PC-3 (cell line): Measurements from ENCODE around the gene UBE3D. TPM values are rescaled to one million over a fixed set of nuclear protein-coding genes. Genes with fewer than 3 reads are reported as not detected.

Experiments used
- ATAC-seq: fragments of 200-7000 bp; cut with Tn5 transposase; 2 replicates; pipeline ENCODE4 v1.9.1; 2020; ENCODE audit warnings: mild to moderate bottlenecking, moderate library complexity
- BruUV-seq: library from RNA; stranded (reverse); fragments of 400-500 nt; replicated peaks from 2 replicates; lab custom pipeline; 2021; lab: Mats Ljungman, UMichigan
- CTCF ChIA-PET: fragments of 300-600 bp; sonication (Branson Sonifier 250); formaldehyde crosslinking; loops from one replicate; lab custom pipeline; 2022; ENCODE audit warnings: antibody characterized with exemption; lab: Charles Lee
- POLR2A ChIA-PET: fragments of 300-600 bp; sonication (Branson Sonifier 250); formaldehyde crosslinking; loops from one replicate; lab custom pipeline; 2022; ENCODE audit warnings: antibody characterized with exemption; ENCODE audit not compliant: unreplicated experiment; lab: Charles Lee
- DNase-seq: peaks from one replicate; pipeline ENCODE4 v3.0.0-alpha.2; 2015
- H2AFZ ChIP-seq: fragments of 300-600 bp; sonication (generic); 2 replicates; pipeline ENCODE4 v1.6.0; 2016; ENCODE audit warnings: antibody characterized with exemption, low read length
- H3F3A ChIP-seq: fragments of 300-600 bp; sonication (generic); one replicate; pipeline ENCODE4 v1.6.0; 2017; ENCODE audit warnings: antibody characterized with exemption, low read length, control low read depth, mild to moderate bottlenecking; ENCODE audit not compliant: unreplicated experiment
- H3K27ac ChIP-seq: fragments of 300-600 bp; sonication (generic); 2 replicates; pipeline ENCODE4 v1.5.1; 2016; ENCODE audit warnings: mild to moderate bottlenecking, low read length
- H3K27me3 ChIP-seq: fragments of 300-600 bp; sonication (generic); 2 replicates; pipeline ENCODE4 v1.6.1; 2016; ENCODE audit warnings: low read length, mixed read lengths
- H3K36me3 ChIP-seq: fragments of 300-600 bp; sonication (generic); 2 replicates; pipeline ENCODE4 v1.6.1; 2016; ENCODE audit warnings: low read depth, mixed run types, low read length, mixed read lengths
- H3K4me1 ChIP-seq: fragments of 300-600 bp; sonication (generic); 2 replicates; pipeline ENCODE4 v1.5.1; 2016; ENCODE audit warnings: low read length; ENCODE audit not compliant: insufficient read depth
- H3K4me2 ChIP-seq: fragments of 300-600 bp; sonication (generic); 2 replicates; pipeline ENCODE4 v1.6.0; 2016; ENCODE audit warnings: low read length
- H3K4me3 ChIP-seq: fragments of 300-600 bp; sonication (generic); 2 replicates; pipeline ENCODE4 v1.5.1; 2016; ENCODE audit warnings: mild to moderate bottlenecking, low read length, mixed read lengths
- H3K79me2 ChIP-seq: fragments of 300-600 bp; sonication (generic); 2 replicates; pipeline ENCODE4 v1.6.1; 2017; ENCODE audit warnings: low read length, mixed read lengths
- H3K9ac ChIP-seq: fragments of 300-600 bp; sonication (generic); 2 replicates; pipeline ENCODE4 v1.6.0; 2016; ENCODE audit warnings: mild to moderate bottlenecking, low read length
- H3K9me2 ChIP-seq: fragments of 300-600 bp; sonication (generic); replicated peaks from 2 replicates; pipeline ENCODE4 v1.6.1; 2016; ENCODE audit warnings: mixed run types, low read length, mixed read lengths
- H3K9me3 ChIP-seq: fragments of 300-600 bp; sonication (generic); 2 replicates; pipeline ENCODE4 v1.6.1; 2016; ENCODE audit warnings: low read length, mixed read lengths
- H4K20me1 ChIP-seq: fragments of 300-600 bp; sonication (generic); 2 replicates; pipeline ENCODE4 v1.6.1; 2016; ENCODE audit warnings: low read length, mixed read lengths
- CTCF ChIP-seq: fragments of 300-600 bp; sonication (generic); conservative IDR thresholded peaks from 2 replicates; pipeline ENCODE4 v1.5.1; 2017; ENCODE audit warnings: antibody characterized with exemption, low read depth, mild to moderate bottlenecking, low read length
- EZH2 ChIP-seq: fragments of 300-600 bp; sonication (generic); IDR thresholded peaks from one replicate; pipeline ENCODE4 v1.6.1; 2017; ENCODE audit warnings: antibody characterized with exemption, mild to moderate bottlenecking, low read length; ENCODE audit not compliant: unreplicated experiment
- EZH2phosphoT487 ChIP-seq: fragments of 300-600 bp; sonication (generic); IDR thresholded peaks from 2 replicates; pipeline ENCODE4 v1.6.1; 2018; ENCODE audit warnings: mild to moderate bottlenecking, antibody characterized with exemption, low read length, borderline replicate concordance
- intact Hi-C: fragments of 100-400 bp; cut with micrococcal nuclease; formaldehyde crosslinking; loops from 2 replicates; pipeline ENCODE4 v1.9.0; 2023
- total RNA-seq: library from RNA; depleted of rRNA; stranded (reverse); fragments of >200 nt; gene quantifications from 2 replicates; pipeline ENCODE4 v1.2.3, GENCODE V29; 2014

UBE3D gene
- total RNA-seq, 1 experiment from 2014 or later: 5.0 TPM

- H3K4me3 ChIP-seq: no peak overlapping the region
- H2AFZ ChIP-seq: no peak overlapping the region
- no peak for TF ChIP-seq EZH2phosphoT487
- no peak for TF ChIP-seq EZH2
- no peak for TF ChIP-seq CTCF
- no peaks in the 10 kb centered on the region for H3K9me2 ChIP-seq
- no peaks in the 10 kb centered on the region for H3K9me3 ChIP-seq
- H3K27ac ChIP-seq: no peak overlapping the region
- no peak overlapping the region for H3K4me2 ChIP-seq
- BruUV-seq: no TSS peak
- ChIA-PET POLR2A (no interaction called here), CTCF (no interaction called here)
- H3K79me2 ChIP-seq: no peaks in the 10 kb centered on the region
- ATAC-seq (no peak), DNase-seq (no peak)
- no peaks in the 10 kb centered on the region for H3K36me3 ChIP-seq
- H3K9ac ChIP-seq: no peak overlapping the region
- no peaks in the 10 kb centered on the region for H3K27me3 ChIP-seq
- intact Hi-C loops: no loop called here
- no peaks in the 10 kb centered on the region for H4K20me1 ChIP-seq
- H3K4me1 ChIP-seq: no peaks in the 10 kb centered on the region
- H3F3A ChIP-seq: no peaks in the 10 kb centered on the region
Measured at GRCh38 chr6:82971877-82972460, 93.7 kb downstream of the UBE3D start.

- Histone ChIP-seq H3K9me3 (no peaks in the 10 kb centered on the region), H3K27ac (no peak overlapping the region), H2AFZ (no peak overlapping the region), H3K79me2 (no peaks in the 10 kb centered on the region), H4K20me1 (no peaks in the 10 kb centered on the region), H3F3A (no peaks in the 10 kb centered on the region), H3K9ac (no peak overlapping the region), H3K27me3 (no peaks in the 10 kb centered on the region), H3K9me2 (no peaks in the 10 kb centered on the region), H3K4me3 (no peak overlapping the region), H3K4me1 (no peaks in the 10 kb centered on the region), H3K36me3 (no peaks in the 10 kb centered on the region), H3K4me2 (no peak overlapping the region)
- CTCF ChIA-PET: no interaction called here
- TF ChIP-seq EZH2 (no peak), CTCF (no peak), EZH2phosphoT487 (no peak)
- no peak for DNase-seq
- no peak for ATAC-seq
- POLR2A ChIA-PET: no interaction called here
- no TSS peak for BruUV-seq
- intact Hi-C loops: no loop called here
Measured at GRCh38 chr6:82970839-82971238, 94.8 kb downstream of the UBE3D start.

GRCh38 chr6:82968708-82969107 lies 96.9 kb downstream of the UBE3D start:
- POLR2A ChIA-PET: no interaction called here
- no peak for TF ChIP-seq EZH2phosphoT487
- TF ChIP-seq CTCF: no peak
- TF ChIP-seq EZH2: no peak
- H3K79me2 ChIP-seq: no peaks in the 10 kb centered on the region
- no peaks in the 10 kb centered on the region for H4K20me1 ChIP-seq
- no peak overlapping the region for H2AFZ ChIP-seq
- H3K4me1 ChIP-seq: peaks cover 4% of the 10 kb centered on the region
- no peaks in the 10 kb centered on the region for H3F3A ChIP-seq
- no peak for ATAC-seq
- H3K9me2 ChIP-seq: no peaks in the 10 kb centered on the region
- no peak overlapping the region for H3K4me2 ChIP-seq
- H3K27ac ChIP-seq: no peak overlapping the region
- DNase-seq: no peak
- no peaks in the 10 kb centered on the region for H3K27me3 ChIP-seq
- no peak overlapping the region for H3K9ac ChIP-seq
- H3K36me3 ChIP-seq: no peaks in the 10 kb centered on the region
- intact Hi-C loops: no loop called here
- no peaks in the 10 kb centered on the region for H3K9me3 ChIP-seq
- no peak overlapping the region for H3K4me3 ChIP-seq
- BruUV-seq: no TSS peak
- CTCF ChIA-PET: no interaction called here
